ENCODE data around the gene RETREG1. TPM values are rescaled to one million over a fixed set of nuclear protein-coding genes. Genes with fewer than 3 reads are reported as not detected.

RETREG1 gene, protein sequence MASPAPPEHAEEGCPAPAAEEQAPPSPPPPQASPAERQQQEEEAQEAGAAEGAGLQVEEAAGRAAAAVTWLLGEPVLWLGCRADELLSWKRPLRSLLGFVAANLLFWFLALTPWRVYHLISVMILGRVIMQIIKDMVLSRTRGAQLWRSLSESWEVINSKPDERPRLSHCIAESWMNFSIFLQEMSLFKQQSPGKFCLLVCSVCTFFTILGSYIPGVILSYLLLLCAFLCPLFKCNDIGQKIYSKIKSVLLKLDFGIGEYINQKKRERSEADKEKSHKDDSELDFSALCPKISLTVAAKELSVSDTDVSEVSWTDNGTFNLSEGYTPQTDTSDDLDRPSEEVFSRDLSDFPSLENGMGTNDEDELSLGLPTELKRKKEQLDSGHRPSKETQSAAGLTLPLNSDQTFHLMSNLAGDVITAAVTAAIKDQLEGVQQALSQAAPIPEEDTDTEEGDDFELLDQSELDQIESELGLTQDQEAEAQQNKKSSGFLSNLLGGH
- 100 to 1,000 TPM in 8 of 9 donors, 10 to 100 TPM in 1; 80.3 to 219 (median 173) TPM for total RNA-seq
- 100 to 1,000 TPM in 1 of 2 donors, 10 to 100 TPM in 1; 24.5 to 110 TPM for polyA plus RNA-seq
- long read RNA-seq, donor 1, transcript RETREG1-201 (9 exons, 3,268 nt) = minor isoform, 90 of 214 reads
- long read RNA-seq, donor 1, transcript RETREG1-202 (7 exons, 3,145 nt) = major isoform, 99 of 214 reads
- long read RNA-seq, donor 1, partial matches to known transcripts = 3 of 214 reads
- long read RNA-seq, donor 1, other reads (novel, unspliced or antisense) = 20 of 214 reads
- long read RNA-seq, donor 2, transcript RETREG1-201 (9 exons, 3,268 nt) = minor isoform, 5 of 302 reads
- long read RNA-seq, donor 2, transcript RETREG1-202 (7 exons, 3,145 nt) = major isoform, 254 of 302 reads
- long read RNA-seq, donor 2, partial matches to known transcripts = 17 of 302 reads
- long read RNA-seq, donor 2, other reads (novel, unspliced or antisense) = 26 of 302 reads
- long read RNA-seq, donor 3, transcript RETREG1-201 (9 exons, 3,268 nt) = major isoform, 49 of 74 reads
- long read RNA-seq, donor 3, transcript RETREG1-202 (7 exons, 3,145 nt) = minor isoform, 18 of 74 reads
- long read RNA-seq, donor 3, partial matches to known transcripts = 1 of 74 reads
- long read RNA-seq, donor 3, other reads (novel, unspliced or antisense) = 6 of 74 reads

DNA sequence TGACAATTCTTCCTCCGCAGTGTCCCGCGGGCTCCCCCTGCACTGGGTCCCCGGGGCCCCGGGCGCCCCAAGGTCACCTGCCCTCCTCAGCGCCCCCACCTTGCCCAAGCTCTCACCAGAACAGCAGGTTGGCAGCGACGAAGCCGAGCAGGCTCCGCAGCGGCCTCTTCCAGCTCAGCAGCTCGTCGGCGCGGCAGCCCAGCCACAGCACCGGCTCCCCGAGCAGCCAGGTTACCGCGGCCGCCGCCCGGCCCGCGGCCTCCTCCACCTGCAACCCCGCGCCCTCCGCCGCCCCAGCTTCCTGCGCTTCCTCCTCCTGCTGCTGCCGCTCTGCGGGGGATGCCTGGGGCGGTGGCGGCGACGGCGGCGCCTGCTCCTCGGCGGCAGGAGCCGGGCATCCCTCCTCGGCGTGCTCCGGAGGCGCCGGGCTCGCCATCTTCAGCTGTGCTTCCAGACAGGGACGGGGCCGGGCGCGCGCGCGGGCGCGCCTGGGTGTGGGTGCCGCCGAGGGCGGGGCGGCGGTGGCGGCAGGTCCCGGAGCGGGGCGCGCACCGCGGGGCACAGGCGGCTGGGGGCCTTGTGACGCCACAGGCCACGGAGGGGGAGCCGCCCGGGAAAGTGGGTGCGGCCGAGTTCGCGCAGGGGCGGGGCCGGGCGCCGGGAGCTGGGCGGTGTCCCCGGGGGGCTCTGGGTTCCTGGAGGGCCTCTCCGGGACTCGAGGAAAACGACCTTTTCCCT is at the start of gene RETREG1:
Gene RETREG1 (minus strand): TSS at position 462 of the 738 bp plus-strand sequence. CDS start 26 bp downstream, at position 436.
- WGBS, 4 donors = 0 to 1% (median 1%) methylated on average over 16 to 86 of the region's 86 CpGs
- H3K27ac ChIP-seq = peak within 1 kb of the TSS; percentile 67 to 91 (median 78)
- TF ChIP-seq, protein P1, sequence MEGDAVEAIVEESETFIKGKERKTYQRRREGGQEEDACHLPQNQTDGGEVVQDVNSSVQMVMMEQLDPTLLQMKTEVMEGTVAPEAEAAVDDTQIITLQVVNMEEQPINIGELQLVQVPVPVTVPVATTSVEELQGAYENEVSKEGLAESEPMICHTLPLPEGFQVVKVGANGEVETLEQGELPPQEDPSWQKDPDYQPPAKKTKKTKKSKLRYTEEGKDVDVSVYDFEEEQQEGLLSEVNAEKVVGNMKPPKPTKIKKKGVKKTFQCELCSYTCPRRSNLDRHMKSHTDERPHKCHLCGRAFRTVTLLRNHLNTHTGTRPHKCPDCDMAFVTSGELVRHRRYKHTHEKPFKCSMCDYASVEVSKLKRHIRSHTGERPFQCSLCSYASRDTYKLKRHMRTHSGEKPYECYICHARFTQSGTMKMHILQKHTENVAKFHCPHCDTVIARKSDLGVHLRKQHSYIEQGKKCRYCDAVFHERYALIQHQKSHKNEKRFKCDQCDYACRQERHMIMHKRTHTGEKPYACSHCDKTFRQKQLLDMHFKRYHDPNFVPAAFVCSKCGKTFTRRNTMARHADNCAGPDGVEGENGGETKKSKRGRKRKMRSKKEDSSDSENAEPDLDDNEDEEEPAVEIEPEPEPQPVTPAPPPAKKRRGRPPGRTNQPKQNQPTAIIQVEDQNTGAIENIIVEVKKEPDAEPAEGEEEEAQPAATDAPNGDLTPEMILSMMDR (IDR thresholded peaks at IDR 0.05) = peak in 1 of 12 donors; percentile 3
- no peak for TF ChIP-seq POLR2A (IDR thresholded peaks at IDR 0.05)

DNA sequence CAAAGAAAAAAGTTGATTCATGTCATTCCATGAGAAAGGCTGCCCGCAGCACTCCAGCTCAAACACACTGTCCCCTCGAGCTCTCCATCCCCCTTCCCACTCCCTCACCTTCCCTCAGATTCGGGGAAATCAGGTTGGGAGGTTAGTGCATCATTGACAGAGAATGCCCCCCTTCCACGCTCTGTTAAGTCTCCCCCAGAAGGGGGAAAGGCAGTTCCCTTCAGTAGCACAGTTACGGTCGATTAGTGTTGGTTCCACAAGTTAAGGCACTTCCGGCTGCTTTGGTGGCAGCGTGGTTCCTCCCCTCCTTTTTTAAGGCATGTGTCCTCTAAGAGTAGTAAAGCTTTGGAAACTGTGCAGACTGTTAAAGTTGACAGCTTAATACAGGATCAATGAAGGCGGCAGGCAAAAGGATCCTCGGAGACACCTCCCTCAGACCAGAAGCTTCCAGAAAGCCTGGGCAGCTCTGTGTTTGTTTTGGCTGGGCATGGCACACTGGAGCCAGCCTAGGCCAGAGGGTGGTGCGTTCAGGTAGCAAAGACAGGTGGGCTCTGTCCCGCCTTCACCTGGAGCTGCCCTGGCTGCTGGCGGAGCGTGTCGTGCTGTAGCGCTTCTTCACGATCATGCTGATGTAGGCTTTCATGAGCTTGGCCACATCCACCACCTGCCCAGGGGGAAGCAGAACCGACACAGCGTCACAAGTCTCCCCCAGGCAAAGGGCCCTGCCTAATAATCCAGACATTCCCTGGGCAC is 49.5 kb upstream of the RETREG1 start:
- Histone ChIP-seq H3K4me1 (peaks cover 0 to 44% (median 28%) of the 10 kb centered on the region in 12 donors), H3K4me3 (peak overlapping the region in 1 of 12 donors; percentile 14), H3K27me3 (no peaks in the 10 kb centered on the region), H3K27ac (peak overlapping the region in 10 of 12 donors; percentile 15 to 56 (median 43)), H3K36me3 (peaks cover 0 to 32% (median 4%) of the 10 kb centered on the region in 9 donors), H3K9me3 (no peaks in the 10 kb centered on the region)
- DNase-seq (peak in 1 of 5 donors; percentile 28), ATAC-seq (peak; percentile 6 to 37 (median 22))
- intact Hi-C loops (cut with DNase I) = loop anchor here (1.0 to 10.0 kb wide), 12 partner anchors 102 to 322 kb away; partner anchors contain the start of gene ZNF622 (in 2 of the 10)
- TF ChIP-seq, protein P1 (IDR thresholded peaks at IDR 0.05) = no peak
- TF ChIP-seq POLR2A (IDR thresholded peaks at IDR 0.05) = no peak
- 77 to 89% (median 79%) methylated on average over 18 to 19 of the region's 19 CpGs for WGBS, 4 donors

More for the DNA sequence above, at the start of gene RETREG1:
- DNase-seq (peak; percentile 67 to 85 (median 79)), ATAC-seq (peak; percentile 47 to 92 (median 88))
- Histone ChIP-seq H3K27me3 (peaks cover 0 to 7% (median 0%) of the 10 kb centered on the region in 9 donors), H3K4me1 (peaks cover 0 to 26% (median 6%) of the 10 kb centered on the region in 12 donors), H3K9me3 (no peaks in the 10 kb centered on the region), H3K4me3 (peak within 1 kb of the TSS; percentile 58 to 94 (median 72)), H3K36me3 (no peaks in the 10 kb centered on the region)
- intact Hi-C loops (cut with DNase I) = loop anchor here in 2 of 10 donors (5.0 to 10.0 kb wide), 3 partner anchors 62 to 149 kb away; partner anchors contain the start of gene ZNF622 (in 1 of the 2)

DNA sequence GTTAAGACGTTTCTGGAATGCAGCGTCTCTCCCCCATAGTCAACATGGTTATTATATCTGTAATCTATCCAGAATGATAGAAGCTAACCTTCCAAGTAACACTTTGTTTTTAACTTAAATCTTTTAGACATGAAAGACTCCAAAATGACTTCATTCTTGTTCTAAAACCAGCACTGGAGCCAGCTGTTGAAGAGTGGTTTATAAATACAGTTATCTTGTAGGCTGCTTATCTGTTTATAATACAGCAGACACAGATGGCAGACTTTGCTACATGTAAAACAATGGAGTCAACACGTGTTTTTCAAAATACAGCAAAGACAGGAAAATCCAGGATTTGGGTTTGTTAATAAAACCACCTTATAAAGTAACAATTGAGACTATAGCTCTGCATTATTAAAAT is 48.8 kb upstream of the RETREG1 start:
- H3K27ac ChIP-seq = no peak overlapping the region
- no peak for ATAC-seq
- intact Hi-C loops (cut with DNase I) = loop anchor here (5.0 to 10.0 kb wide), 9 partner anchors 101 to 321 kb away; partner anchors contain the start of gene ZNF622 (in 2 of the 10)
- peaks cover 0 to 44% (median 28%) of the 10 kb centered on the region in 12 donors for H3K4me1 ChIP-seq
- H3K36me3 ChIP-seq = peaks cover 0 to 25% (median 2%) of the 10 kb centered on the region in 9 donors
- 36 to 44% (median 41%) methylated on average over 3 of the region's 3 CpGs for WGBS, 4 donors
- H3K27me3 ChIP-seq = no peaks in the 10 kb centered on the region
- no peaks in the 10 kb centered on the region for H3K9me3 ChIP-seq
- TF ChIP-seq POLR2A (IDR thresholded peaks at IDR 0.05) = no peak
- TF ChIP-seq, protein P1 (IDR thresholded peaks at IDR 0.05) = no peak
- no peak for DNase-seq
- no peak overlapping the region for H3K4me3 ChIP-seq

Measured in heart left ventricle (tissue), 16 donors.